ENCODE results near the gene TENM3. TPM values are rescaled to one million over a fixed set of nuclear protein-coding genes. Genes with fewer than 3 reads are reported as not detected.
"Not testable (repeated sequence)": the region's sequence is repeated elsewhere in the genome, so short reads cannot be mapped to it uniquely, and the experiment has no call there.

Gene TENM3
- total RNA-seq, 1 experiment from 2014 or later = 66.4 TPM

DNA sequence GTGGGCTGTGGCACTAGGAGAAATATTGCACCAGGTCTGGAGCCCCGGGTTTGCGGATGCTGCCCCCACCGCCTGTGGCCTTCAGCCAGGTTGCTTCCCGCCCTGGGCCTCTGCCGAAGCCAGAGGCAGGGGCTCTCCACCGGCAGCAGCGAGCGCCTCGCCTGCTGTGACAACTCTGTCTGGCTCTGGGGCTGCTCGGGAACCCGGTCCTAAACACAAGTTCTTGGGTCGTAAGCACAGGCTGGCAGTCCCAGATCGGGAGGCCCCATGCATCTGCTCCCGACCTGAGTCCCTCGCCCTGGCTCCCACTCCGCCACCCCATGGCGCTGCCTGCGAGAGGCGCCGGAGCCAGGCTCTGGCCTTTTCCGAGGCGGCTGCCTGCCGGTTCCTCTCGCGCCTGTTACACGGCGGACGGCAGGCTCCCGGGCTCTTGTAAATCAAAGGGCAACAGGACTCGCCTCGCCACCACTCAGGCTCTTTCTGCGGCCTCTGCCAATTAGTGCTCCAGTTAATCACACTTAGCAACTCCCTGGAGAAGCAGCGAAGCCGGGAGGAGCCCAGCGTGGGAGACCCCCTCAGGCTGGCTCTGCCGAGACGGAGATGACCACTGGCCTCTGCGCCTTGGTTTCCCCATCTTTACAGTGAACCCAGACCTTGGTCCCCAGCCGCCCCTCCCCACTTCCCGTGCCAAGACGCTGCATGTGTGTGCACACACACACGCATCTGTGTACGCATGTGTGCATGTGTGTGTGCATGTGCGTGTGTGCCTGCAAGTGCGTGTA, 564.8 kb downstream of the TENM3 start:
- DNase-seq (ENCODE audit: low read depth) = no peak

DNA sequence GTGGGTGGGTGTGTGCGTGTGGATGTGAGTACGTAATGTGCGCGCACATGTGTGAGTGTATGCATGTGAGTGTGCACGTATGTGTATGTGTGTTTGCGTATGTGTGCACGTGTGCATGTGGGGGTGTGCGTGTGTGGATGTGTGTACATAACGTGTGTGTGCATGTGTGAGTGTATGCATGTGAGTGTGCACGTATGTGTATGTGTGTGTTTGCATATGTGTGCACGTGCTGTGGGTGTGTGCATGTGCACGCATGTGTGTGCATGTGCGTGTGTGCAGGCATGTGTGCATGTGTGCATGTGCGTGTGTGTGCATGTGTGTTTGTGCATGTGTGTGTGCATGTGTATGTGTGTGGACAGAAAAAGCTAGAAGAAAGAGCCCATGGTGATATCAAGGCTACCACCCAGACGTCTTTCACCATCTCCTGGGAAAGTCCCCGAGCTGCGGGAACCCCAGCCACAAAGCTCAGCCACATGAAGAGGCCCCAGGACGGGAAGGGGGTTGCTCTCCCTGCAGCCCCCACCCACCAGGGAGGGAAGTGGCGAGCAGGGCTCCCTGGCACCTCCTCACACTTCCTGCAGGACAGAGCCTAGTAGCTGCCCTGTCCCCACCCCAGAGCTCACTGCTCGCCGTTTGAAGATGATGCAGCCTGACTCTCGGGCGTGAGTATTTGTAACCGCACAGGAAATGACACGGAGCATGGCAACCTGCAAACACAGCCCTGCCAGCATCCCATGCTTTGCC, 565.6 kb downstream of the TENM3 start:
- DNase-seq (ENCODE audit: low read depth) = peak; percentile 68

DNA sequence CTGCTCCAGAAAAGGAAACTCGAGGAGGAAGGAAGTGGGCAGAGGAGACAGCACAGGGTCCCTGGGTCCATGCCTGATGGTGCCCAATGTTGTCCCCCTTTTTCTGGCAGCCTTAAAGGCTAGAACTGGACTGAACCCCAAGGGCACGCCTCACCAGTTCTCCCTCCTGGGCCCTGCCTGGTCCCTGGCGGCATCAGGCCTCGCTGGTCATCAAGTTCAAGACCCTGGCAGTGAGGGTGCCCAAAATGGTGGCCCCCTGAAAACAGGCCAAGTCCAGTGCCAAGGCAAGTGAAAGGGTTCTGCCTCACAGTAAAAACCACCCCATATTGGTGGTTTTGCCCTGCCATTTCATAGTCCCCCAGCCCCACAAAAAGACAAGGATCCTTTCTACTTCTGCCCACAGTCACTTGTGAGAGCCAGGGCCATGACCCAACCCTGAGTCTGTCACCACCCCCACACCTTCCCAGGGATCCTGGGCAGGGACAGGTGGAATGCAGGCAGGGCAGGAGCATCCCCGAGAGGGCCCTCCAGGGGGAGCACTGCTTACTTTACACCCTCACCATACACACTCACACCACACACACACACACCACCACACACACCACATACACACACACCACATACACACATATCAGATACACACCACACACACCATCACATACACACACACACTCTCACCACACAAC, 566.4 kb downstream of the TENM3 start:
- peak; percentile 22 for DNase-seq (ENCODE audit: low read depth)

DNA sequence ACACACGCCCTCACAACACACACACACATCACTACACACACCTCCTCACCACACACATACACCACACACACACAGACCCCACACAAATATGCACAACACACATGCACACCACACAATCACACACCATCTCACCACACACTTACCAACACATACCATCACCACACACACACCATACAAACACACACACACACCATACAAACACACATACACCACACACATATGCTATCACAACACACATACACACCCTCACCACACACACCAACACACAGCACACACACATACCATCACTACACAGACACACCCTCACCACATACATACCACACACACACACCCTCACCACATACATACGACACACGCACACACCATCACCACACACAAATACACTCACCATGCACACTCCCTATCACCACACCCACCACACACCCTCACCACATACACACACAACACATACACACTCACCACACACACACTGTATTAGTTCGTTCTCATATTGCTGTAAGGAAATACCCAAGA, 567.0 kb downstream of the TENM3 start:
- no peak for DNase-seq (ENCODE audit: low read depth)

DNA sequence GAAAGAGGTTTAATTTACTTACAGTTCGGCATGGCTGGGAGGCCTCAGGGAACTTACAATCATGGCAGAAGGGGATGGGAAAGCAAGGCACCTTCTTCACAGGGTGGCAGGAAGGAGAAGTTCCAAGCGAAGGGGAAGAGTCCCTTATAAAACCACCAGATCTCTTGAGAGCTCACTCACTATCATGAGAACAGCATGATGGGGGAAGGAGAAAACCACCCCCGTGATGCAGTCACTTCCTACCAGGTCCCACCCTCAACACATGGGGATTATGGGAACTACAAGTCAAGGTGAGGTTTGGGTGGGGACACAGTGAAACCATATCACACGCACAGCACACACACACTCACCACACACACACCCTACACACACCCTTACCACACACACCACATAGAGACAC, 569.7 kb downstream of the TENM3 start:
- DNase-seq (ENCODE audit: low read depth) = no peak

DNA sequence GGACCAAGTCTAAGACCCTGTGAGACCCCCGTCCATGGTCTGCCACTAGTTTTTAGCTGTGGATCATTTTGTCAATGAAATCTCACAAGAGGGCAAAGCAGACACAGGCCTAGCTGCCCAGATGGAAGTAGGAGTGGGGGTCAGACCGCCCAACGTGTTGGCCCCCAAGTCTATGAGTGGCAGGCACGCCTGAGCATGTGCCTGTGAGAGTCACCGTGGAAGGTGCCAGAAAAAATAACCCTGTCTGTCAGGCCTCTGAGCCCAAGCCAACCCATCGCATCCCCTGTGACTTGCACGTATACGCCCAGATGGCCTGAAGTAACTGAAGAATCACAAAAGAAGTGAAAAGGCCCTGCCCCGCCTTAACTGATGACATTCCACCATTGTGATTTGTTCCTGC, 570.9 kb downstream of the TENM3 start:
- not testable (repeated sequence) for DNase-seq (ENCODE audit: low read depth)

DNA sequence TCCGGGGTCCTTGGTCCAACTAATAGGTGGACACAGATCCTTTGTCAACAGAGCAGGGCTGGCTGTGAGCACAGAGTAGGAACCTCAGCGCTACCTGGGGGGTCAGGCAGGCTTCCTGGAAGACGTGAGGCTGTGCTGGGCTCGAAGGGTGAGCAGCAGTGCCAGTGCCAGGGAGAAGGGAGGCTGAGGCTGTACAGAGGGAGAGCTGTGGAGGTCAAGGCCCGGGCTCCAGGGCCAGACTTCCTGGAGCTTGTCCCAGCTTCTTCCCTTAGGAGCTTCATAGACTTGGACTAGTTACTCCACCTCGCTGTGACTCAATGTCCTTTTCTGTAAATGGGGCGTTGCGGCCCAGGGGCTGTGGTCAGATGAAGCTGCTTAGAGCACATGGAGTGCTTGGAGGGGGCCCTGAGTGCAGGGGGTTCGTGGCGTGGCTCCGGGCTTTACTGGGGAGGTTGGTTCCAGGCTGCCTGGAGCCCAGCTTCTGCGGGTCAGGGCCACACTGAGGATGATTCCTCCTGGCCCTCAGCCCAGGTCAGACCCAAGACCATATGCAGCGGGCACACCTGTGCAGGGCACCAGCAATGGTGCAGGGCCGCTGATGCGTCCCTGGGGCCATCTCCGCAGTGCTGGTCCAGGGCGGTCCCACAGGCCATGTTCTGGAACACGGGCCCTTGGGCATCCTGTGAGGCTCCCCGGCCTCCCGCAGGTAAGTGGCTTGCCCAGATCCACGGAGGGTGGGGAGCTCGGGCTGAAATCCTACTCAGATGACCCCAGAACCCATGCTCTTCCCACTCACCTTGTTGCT, 575.9 kb downstream of the TENM3 start:
- no peak for DNase-seq (ENCODE audit: low read depth)

DNA sequence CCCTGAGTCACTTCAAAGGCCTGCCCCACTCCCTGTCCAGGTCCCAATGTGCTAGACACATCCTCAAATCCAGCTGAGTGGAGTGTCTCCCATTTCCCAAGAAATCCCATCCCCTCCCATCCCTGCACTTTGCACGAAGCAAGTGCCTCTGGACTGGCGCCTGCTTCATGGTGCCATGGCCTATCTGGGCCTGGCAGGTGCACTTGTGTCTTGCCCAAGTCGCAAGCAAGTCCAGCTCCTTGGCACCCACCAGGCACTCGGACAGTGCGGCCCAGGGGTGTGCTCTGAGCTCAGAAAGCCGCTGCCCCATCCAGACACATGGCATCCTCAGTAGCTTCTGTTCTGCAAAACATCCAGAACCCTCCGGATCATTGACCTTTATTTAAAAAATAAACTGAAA, 576.5 kb downstream of the TENM3 start:
- DNase-seq (ENCODE audit: low read depth) = no peak

DNA sequence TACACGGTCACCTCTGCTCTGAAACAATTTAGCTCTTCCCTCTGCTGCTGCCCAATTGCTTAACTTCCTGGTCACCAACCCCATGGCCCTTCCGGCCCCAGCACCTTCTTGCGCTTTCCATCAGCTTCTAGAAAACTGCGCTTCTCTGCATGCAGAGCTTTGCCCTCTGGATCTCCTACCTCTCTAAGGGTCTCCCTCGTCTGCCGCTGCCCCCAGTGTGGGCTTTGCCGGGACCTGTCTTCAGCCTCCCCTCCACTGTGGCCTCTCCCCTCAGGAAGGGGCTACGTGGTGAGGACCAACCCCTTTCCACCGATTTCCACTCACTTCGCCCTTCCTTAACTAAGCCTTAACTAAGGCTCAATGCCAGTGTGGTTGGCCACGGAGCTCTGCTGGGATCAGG, 579.4 kb downstream of the TENM3 start:
- DNase-seq (ENCODE audit: low read depth) = no peak

DNA sequence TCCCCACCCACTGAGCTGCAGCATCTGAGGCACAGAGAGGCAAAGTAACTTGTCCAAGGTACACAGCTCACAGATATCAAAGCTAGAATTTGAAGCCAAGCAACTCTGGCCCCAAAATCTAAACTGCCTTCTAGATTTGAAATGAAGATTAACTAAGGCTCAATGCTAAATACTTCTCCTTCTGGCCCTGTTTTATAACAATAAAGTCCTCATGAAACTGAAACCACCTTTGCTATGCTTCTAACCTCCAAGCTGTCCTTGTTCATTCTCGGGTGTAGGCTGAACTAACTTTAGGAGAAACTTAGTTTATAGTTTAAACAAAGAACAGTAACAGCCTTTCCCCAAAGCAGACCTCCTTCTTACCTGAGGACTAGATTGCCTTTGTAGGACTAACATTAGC, 580.4 kb downstream of the TENM3 start:
- DNase-seq (ENCODE audit: low read depth) = no peak

DNA sequence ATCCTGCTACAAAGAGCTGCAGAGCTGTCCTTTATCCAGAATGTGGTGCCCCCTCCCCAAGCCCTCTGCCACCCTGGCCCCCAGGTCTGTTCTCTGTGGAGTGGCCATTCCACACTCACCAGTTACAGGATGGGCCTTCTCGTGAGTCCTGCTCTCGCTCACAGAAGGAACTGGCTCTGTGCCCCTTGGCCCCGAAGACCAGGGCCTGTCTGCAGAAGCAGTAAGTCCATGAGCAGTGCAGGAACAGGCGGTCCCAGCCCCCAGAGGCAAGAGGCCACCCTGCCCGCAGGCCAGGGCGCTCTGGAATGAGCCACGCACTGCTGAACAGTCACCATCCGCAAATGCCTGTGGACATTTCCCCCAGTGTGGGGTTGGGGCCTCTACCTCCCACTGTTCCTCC, 581.8 kb downstream of the TENM3 start:
- no peak for DNase-seq (ENCODE audit: low read depth)

DNA sequence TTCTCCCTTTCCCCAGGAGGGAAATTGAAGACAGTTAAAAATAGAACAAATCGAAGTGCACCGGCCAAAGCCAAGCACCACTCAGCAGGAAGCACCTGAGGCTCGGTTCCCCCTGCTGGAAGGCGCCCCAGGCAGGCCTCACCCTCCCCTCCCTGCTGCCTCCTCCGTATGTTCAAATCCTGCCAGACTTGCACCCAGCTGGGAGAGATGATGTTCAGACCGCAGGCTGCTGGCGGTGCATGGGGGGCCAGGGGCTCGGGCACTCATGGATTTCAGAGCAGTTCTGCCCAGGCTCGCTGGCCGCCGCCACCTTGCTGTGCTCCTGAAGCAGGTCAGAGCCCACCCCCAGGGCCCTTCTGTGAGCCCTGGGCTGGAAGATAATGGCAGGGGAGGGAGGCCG, 582.6 kb downstream of the TENM3 start:
- no peak for DNase-seq (ENCODE audit: low read depth)

DNA sequence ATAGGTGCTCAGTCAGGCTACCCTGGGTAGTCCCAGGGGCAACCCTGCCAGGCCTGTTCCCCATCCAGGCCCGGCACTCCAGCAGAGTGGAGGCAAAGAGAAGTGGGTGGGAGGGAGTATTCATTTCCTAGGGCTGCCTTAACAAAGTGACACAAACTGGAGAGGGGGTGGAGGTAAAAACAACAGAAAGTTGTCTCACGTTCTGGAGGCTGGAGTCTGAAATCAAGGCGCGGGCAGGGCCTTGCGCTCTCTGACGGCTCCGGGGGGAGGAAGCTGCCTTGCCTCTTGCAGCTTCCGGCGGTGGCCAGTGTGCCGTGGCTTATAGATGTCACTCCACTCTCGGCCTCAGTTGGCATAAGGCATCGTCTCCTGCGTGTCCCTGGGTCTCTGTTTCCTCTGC, 583.2 kb downstream of the TENM3 start:
- DNase-seq (ENCODE audit: low read depth) = no peak

DNA sequence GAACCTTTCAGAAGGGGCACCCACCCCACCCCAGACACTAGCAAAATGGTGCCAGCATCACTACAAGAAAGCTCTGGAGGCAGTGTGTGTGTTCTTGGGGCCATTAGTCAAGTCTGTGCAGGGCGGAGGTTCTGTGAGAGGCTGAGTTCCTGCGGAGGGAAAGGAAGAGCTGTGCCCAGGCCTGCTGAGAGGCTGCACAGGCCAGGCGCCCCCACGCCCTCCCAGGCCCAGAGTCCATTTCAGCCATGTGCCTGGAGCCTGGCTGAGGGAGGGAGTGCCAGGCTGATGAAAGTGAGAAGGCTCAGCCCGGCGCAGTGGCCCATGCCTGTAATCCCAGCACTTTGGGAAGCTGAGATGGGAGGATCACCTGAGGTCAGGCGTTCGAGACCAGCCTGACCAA, 584.0 kb downstream of the TENM3 start:
- DNase-seq (ENCODE audit: low read depth) = no peak

DNA sequence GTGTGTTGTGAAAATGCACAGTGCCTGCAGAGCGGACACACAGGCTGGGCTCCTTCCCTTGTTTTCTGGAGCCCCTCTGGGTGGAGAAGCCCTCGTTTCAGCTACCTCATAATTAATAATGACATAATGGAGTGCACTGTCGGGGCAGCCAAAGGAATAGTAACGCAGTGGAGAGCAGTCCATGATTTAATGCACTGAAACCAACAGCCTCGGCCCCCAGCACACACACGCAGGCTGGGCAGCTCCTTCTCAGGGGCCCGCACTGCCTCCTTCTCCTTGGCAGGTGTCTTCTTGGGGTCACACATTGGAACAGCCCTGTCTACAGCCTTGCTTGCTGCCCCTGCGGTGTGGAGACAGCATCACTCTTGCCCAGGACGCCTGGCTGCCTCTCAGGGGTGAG, 584.8 kb downstream of the TENM3 start:
- no peak for DNase-seq (ENCODE audit: low read depth)

DNA sequence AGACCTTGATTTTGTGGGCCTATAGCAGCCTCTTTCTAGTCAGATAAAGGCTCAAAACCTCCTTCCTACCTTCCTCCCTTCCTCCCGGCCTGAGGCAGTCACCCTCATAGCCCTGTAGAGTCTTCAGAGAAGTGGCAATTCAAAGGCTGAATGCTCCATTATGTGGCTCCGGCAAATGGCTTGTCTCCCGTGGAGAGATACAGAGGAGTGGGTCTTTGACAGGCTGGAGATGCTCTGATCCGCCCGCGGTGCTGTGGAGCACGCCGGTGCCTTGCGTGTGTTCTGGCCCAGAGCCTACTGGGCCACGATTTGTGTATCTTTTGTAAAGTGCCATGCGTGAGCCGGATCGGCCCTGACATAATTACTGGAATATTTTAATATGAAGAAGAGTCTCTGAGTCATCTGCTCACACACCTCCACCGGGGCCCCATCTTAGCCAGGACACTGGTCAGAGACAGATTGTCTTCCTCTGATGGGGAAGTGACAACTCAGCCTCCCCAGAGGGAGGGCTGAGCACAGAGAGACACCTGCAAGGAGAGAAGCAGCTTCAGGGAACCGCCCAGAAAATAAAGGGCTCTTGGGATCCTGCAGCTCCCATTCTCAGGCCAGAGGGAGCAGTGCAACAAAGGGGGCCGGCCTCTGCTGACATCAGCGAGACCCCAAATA, 585.3 kb downstream of the TENM3 start:
- no peak for DNase-seq (ENCODE audit: low read depth)

DNA sequence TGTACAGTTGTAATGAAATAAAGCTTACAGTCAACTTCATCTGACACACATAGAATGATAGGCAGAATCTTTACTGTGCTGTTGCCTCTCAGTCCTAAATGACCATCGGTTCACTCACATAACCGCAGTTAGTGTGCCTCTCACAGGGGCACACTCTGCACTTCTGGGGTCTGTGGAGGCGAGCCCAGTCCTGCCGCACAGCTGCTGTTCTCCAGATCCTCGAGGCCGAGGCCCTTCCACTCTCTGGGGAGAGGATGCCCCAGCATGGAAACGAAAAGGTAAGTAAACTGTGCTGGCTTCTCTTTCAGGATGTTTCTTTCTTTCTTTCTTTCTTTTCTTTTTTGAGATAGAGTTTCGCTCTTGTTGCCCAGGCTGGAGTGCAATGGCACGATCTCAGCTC, 586.0 kb downstream of the TENM3 start:
- no peak for DNase-seq (ENCODE audit: low read depth)

DNA sequence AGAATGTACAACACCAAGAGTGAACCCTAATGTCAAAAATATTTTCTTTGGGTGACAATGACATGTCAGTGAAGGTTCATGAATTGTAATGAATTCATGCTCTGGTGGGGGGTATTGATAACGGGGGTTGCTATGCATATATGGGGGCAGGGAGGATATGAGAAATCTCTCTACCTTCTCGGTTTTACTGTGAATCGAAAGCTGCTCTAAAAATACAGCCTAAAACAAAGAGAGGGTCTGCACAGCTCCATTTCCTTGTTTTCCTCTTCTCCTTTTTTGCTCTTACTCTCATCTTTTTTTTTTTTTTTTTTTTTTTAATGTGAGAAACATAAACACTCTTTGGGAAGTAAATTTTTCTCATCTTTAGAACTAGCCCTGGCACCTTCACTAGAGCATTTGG, 588.2 kb downstream of the TENM3 start:
- DNase-seq (ENCODE audit: low read depth) = no peak

DNA sequence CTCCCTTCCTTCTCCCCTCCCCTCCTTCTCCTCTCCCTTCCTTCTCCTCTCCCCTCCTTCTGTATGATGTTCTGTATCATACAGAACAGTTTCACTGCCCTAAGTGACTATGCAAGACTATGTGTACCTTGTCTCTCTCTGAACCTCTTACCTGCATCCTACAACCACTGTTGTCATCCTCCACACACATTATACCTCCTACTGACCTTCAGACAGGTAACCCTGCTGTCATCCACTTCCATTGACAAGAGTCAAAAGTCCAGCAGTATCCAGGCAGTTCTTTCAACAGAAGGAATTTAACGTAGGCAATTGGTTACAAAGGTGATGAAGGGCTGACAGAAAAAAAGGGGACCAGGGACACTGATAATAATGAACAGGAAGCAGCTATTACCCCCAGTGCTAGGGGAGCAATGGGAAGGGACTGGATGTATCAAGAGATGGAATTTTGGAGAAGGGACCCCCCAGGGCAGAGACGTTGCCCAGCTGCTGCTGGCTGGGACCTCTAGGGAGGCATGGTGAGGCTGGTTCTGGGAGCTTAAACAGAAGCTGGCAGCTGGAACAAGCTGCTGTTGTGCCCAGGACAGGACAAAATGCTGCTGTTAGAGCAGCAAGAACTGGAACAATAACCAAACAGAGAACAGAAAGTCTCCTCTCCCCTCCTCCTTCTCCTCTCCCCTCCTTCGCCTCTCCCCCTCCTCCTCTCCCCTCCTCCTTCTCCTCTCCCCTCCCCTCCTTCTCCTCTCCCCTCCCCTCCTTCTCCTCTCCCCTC, 589.3 kb downstream of the TENM3 start:
- no peak for DNase-seq (ENCODE audit: low read depth)

DNA sequence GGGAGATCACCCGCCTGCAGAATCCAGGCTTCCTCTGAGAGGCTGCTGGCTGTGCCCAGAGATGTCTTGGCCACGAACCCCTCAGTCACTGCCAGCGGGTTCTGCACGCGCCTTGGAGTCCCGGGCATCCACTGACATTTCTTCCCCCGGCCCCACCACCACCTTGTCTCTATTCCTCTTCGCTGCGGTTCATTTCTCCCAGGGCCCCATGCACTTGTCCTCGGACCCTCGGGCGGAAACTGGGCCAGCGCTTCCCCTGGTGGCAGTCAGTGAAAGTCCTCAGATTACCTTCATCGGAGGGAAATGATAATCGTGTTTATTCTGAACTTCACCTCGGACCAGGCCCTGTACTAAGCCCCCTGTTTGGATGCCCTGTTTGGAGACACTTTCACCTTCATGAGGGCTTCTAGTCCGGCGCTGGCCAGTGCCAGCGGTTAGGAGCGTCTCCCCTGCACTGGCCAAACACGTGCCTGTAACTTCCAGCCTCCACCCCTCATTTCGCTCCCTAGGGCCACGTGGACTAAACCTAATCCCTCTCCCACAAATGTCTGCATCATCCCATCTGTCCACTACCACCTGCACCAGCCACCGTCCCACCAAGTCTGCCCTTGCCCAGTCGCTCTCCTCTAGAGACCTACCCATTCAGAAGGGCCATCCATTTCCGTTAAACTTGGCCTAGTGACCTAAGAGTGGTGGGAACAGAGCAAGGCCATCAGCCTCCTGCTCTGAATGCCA, 592.0 kb downstream of the TENM3 start:
- no peak for DNase-seq (ENCODE audit: low read depth)

All from M059J (cell line).